Liver (tissue), 3 donors: ENCODE results near the gene IQCH.

ENCODE experiments used
- CTCF ChIP-seq: fragments of 150-350 bp; IDR thresholded peaks from 2 replicates; pipeline ENCODE4 v1.5.1; 2017; ENCODE audit warnings: improper control_type of control experiment, low read depth, low read length; ENCODE audit not compliant: missing input control
- JUND ChIP-seq, 2 donors: IDR thresholded peaks; 2 replicates each; pipeline ENCODE4 v1.6.1; 2016; ENCODE audit warnings: antibody characterized with exemption in 2 of 2
- donor health status: healthy.
- donor health status: healthy.

- TF ChIP-seq JUND (IDR thresholded peaks at IDR 0.05) (no peak), CTCF (no peak)
These were observed 114.9 kb downstream of the IQCH start for GRCh38 chr15:67369359-67369998.
